ENCODE data around the gene HLA-B. TPM values are rescaled to one million over a fixed set of nuclear protein-coding genes. Genes with fewer than 3 reads are reported as not detected.

Gene HLA-B
- total and polyA plus RNA-seq, 2 of the 8 experiments (the other 6 are each of a cell fraction or from before 2014, with no cell fraction given) = 154 to 233 TPM

- TF ChIP-seq, protein P1, sequence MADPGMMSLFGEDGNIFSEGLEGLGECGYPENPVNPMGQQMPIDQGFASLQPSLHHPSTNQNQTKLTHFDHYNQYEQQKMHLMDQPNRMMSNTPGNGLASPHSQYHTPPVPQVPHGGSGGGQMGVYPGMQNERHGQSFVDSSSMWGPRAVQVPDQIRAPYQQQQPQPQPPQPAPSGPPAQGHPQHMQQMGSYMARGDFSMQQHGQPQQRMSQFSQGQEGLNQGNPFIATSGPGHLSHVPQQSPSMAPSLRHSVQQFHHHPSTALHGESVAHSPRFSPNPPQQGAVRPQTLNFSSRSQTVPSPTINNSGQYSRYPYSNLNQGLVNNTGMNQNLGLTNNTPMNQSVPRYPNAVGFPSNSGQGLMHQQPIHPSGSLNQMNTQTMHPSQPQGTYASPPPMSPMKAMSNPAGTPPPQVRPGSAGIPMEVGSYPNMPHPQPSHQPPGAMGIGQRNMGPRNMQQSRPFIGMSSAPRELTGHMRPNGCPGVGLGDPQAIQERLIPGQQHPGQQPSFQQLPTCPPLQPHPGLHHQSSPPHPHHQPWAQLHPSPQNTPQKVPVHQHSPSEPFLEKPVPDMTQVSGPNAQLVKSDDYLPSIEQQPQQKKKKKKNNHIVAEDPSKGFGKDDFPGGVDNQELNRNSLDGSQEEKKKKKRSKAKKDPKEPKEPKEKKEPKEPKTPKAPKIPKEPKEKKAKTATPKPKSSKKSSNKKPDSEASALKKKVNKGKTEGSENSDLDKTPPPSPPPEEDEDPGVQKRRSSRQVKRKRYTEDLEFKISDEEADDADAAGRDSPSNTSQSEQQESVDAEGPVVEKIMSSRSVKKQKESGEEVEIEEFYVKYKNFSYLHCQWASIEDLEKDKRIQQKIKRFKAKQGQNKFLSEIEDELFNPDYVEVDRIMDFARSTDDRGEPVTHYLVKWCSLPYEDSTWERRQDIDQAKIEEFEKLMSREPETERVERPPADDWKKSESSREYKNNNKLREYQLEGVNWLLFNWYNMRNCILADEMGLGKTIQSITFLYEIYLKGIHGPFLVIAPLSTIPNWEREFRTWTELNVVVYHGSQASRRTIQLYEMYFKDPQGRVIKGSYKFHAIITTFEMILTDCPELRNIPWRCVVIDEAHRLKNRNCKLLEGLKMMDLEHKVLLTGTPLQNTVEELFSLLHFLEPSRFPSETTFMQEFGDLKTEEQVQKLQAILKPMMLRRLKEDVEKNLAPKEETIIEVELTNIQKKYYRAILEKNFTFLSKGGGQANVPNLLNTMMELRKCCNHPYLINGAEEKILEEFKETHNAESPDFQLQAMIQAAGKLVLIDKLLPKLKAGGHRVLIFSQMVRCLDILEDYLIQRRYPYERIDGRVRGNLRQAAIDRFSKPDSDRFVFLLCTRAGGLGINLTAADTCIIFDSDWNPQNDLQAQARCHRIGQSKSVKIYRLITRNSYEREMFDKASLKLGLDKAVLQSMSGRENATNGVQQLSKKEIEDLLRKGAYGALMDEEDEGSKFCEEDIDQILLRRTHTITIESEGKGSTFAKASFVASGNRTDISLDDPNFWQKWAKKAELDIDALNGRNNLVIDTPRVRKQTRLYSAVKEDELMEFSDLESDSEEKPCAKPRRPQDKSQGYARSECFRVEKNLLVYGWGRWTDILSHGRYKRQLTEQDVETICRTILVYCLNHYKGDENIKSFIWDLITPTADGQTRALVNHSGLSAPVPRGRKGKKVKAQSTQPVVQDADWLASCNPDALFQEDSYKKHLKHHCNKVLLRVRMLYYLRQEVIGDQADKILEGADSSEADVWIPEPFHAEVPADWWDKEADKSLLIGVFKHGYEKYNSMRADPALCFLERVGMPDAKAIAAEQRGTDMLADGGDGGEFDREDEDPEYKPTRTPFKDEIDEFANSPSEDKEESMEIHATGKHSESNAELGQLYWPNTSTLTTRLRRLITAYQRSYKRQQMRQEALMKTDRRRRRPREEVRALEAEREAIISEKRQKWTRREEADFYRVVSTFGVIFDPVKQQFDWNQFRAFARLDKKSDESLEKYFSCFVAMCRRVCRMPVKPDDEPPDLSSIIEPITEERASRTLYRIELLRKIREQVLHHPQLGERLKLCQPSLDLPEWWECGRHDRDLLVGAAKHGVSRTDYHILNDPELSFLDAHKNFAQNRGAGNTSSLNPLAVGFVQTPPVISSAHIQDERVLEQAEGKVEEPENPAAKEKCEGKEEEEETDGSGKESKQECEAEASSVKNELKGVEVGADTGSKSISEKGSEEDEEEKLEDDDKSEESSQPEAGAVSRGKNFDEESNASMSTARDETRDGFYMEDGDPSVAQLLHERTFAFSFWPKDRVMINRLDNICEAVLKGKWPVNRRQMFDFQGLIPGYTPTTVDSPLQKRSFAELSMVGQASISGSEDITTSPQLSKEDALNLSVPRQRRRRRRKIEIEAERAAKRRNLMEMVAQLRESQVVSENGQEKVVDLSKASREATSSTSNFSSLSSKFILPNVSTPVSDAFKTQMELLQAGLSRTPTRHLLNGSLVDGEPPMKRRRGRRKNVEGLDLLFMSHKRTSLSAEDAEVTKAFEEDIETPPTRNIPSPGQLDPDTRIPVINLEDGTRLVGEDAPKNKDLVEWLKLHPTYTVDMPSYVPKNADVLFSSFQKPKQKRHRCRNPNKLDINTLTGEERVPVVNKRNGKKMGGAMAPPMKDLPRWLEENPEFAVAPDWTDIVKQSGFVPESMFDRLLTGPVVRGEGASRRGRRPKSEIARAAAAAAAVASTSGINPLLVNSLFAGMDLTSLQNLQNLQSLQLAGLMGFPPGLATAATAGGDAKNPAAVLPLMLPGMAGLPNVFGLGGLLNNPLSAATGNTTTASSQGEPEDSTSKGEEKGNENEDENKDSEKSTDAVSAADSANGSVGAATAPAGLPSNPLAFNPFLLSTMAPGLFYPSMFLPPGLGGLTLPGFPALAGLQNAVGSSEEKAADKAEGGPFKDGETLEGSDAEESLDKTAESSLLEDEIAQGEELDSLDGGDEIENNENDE (IDR thresholded peaks at IDR 0.05; ENCODE audit: insufficient replicate concordance, low read length) = no peak
- TF ChIP-seq ATF3 (IDR thresholded peaks at IDR 0.05; ENCODE audit: insufficient read depth, low read depth, low read length) (no peak), TAF7 (optimal IDR thresholded peaks at IDR 0.05; ENCODE audit: borderline replicate concordance, low read depth, low read length) (no peak), TBP (IDR thresholded peaks at IDR 0.05; ENCODE audit: low read depth, low read length) (no peak), KDM5A (IDR thresholded peaks at IDR 0.05; ENCODE audit: low read length) (no peak), JUN (IDR thresholded peaks at IDR 0.05; ENCODE audit: low read depth, low read length) (no peak), YY1 (IDR thresholded peaks at IDR 0.05; ENCODE audit: low read depth, low read length) (no peak), SRF (IDR thresholded peaks at IDR 0.05; ENCODE audit: low read depth, low read length) (no peak)
Observed at GRCh38 chr6:31378721-31379103, 21.7 kb upstream of the HLA-B start (continued).
